HG03460 (cell line): ENCODE data around the gene KIF1B.
"Not testable (repeated sequence)": the region's sequence is repeated elsewhere in the genome, so short reads cannot be mapped to it uniquely, and the experiment has no call there.

Experiments
- ATAC-seq: cut with Tn5 transposase; IDR thresholded peaks from one replicate; pipeline ENCODE4 v1.9.1; 2021; ENCODE audit not compliant: unreplicated experiment

KIF1B gene

DNA sequence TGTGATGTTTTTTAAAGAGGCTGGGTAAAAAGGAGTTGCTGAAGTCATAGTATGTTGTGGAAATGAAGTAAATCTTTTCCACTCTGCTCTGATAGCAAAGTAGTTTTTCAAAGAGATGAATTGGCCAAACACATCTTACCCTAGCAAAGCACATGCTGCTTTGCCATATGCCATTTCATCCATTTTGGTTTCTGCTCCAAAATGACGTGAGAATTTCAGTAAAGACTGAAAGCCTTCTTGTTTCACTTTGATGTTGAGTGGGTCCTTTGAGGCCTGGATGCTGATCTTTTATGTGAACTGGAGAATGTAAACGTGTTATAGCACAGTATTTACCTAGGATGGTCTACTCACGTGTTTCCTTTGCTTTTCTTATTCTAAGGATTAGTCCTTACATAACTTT, 115.2 kb downstream of the KIF1B start:
- ATAC-seq: no peak

DNA sequence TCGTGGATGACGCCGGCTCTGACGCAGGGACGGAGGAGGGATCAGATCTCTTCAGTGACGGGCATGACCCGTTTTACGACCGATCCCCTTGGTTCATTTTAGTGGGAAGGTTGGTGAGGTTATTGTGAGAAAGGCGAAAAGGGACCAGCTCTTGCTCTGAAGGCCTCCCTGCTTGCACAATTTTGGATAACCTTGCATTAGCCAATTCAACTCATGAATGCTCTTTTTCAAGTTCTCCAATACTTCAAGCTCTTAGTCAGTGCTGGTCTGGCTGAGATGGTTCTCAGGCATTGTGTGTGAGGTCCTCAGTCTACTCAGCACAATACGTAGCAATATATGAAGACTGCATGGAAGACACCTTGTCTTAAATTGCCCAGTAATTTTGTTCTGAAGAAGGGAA, 115.9 kb downstream of the KIF1B start:
- no peak for ATAC-seq

DNA sequence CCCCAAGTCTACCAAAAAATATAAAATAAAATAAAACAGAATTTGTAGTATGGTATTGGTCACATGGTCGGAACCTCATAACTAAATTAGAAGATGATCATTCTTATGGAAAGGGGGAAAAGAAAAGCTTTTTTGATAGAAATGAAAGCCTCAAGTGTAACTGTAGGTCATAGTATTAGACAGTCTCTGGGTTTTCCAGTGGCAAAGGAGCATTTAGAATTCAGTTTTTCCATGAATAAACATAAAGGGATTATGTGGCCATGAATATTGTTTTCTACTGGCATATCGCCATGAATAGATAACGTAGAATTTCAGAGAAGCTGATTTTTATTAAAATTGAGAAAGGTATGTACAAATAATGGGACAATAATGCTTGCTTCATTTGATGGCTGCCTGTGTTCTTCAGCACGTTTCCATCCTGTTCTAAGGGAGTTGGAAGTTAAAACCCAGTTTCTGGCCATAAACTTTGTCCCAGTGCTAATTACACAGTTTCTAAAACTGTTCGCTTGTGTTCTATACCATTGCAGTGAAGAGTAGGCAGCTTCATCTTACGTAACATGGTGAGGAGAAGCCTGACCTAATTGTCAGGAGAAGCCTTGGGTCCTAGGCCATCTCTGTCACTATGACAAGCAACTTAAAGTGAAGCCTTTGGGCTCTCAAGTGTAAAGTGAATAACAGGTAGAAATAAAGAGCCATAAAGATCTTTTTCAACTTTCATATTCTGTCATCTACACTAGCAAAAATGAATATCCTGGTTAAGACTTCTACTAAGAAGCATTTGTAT, 118.0 kb downstream of the KIF1B start:
- no peak for ATAC-seq

DNA sequence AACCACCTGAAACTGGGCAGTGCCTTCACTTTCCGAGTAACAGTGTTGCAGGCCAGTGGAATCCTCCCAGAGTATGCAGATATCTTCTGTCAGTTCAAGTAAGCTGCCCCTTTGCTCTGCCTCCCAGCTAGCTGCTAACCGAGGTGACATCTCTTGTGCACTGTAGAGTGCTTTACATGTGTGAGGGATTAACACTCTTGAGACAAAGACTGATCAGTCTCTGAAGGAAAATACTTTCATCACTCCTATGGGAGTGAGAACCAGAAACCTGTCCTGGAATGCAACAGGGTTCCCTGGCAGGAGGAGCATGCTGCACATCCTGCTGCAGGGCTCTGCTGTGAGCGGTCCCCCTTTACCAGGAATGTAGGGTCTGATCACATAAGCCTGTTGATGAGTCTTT, 127.1 kb downstream of the KIF1B start:
- no peak for ATAC-seq

DNA sequence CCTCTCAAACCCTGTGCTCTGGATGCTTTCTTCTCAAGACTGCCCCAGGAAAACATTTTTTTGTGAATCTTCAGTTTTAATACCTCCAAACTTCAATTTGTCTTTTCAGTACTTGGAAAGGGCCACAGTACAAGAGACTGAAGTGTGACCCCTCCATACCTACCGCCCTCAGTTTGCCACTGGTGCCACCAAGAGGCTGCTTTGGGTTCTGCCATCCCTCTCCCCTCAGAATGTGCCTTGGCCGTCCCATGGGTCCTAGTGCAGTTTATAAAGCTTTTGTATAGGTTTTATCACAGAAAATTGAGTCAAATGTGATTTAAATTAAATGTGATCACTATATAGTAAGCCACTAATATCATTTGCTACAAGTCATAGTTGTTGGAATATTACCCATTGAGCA, 127.7 kb downstream of the KIF1B start:
- ATAC-seq: no peak

DNA sequence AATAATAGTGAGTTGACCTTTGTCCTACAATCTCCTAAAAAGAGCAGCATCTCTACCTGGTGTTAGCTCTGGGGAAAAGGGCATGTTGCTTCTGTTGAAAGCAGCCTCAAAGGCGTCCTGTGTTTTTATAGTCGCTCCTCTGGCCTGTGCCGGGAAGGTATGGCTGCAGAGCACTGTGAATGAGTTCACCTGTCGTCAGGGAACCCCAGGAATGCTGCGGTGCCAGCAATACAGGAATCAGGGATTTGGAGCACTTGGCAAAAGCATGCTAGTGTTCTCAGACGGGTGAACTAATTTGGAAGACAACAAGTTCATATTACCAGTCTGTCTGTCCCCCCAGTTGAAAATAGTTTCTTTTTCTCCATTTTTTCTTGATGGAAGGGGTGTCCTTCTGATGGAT, 128.2 kb downstream of the KIF1B start:
- no peak for ATAC-seq

DNA sequence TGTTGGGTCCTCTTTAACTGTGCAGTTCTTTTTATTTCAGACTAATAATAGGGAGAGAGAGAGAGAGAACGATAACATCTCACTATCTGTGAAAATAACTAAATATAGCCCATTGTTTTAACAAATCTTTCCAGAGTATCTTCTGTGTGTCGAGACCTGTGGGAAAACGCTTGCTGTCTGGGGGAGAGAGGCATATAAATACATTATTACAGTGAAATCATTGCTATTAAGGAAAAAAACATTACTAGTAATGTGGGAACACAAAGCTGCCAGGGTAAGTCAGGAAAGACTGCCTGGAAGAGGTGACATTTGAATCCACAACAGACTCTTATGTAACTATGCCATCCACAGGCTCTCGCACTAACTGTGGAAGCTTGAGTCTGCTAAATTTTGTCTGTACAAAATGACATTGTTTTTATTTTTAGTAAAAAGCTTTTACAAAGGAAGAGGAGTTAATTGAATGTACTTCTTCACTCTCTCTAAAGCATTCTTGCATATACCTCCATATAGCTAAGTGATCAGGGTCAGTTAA, 128.7 kb downstream of the KIF1B start:
- no peak for ATAC-seq

DNA sequence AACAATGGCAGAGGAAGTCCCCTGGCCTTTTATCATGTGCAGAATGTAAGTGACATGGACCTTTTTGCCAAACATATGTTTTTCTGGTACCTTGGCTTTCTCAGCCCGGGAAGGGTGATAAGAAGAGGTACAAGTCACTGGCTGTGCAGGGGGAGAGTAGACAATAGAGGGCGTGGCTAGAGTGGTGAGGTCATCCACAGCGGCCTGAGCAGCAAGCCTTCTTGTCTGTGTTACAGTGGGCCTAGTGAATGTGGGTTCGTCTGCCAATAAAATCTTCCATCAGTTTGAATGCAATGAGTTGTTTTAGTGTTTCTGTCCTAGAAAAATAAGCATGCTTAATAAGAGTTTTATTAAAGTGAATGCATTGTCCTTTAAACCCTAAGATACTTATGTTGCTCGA, 129.4 kb downstream of the KIF1B start:
- ATAC-seq: no peak

DNA sequence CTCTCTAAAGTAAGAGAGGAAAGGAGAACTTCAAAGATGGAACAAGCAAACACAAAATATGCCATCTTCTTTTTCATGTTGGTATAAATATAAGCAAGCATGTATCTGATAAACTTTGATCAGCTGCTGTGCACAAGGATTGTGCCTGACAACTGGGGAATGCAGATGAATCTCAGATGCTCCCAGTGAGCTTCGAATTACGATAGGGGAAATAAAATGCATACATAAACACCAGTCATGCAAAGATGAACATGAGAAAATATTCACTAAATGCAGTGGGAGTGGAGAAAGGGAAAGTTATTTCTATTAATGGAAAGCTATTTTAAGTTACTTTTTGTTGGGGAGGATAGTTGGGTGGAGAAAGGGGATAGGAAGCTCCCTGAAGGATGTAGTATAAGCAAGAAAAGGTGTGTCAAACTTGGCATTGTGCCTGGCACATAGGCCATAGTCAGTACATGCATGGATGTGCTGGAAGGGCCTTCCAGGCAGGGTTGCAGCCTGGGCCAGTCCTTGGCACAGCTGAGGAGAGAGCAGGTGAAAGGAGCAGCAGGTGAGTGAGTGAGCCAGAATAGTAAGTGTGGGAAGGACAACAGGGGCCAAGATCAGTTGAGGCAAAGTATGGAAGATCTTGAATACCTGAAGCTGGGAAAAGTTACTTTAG, 130.7 kb downstream of the KIF1B start:
- no peak for ATAC-seq

DNA sequence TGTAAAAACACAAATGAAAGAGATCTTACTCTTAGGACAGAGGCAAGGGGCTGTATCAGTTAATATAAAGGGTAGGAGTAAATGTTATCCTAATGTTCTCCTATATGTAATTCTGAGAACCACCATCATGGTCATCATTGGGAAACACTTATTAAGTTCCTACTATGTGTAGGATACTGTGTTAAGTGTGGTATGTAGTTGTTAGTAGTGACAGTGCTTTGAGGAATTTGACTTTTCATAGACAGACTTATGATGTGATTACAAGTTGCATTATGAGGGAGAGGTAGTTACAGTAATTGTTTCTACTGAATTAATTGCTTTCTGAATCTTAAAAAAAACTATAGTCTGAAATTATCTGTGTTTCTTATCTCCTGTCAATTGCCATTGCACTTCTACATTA, 136.7 kb downstream of the KIF1B start:
- ATAC-seq: no peak

DNA sequence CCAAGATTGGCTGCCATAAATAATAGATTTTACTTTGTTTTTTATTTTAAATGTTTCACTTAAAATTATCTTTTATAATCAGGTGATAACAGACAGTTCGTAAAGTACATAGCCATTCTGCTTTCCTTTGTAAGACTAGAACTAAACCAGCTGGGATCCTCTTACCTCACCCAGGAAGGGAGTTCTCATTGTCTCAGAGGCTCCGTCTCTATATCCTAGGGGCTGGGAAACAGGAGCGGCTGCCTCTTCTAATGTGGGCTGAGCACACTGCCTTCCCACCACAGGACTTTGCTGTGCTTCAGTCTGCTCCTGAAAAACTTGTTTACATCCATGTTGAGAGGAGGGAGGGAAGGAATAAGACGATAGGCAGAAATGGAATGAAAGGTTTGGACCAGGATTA, 142.9 kb downstream of the KIF1B start:
- no peak for ATAC-seq

DNA sequence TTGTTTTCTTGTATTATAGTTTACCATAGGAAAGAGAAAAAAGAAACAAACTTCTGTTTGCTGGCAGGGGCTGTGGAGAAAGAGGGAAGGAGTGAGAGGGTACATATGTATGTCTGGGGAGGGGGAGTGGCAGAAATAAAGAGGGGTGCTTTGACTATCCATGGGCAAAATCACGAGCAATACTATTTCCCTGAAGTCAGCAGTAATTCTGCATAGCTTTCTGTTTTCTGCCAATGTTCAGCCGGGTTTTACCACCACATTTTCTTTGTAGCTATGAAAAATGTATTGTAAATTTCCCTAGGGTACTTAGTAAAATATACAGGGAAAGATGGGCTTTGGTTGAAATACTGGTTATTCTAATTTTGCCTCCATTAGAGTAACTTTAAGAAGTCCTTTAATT, 143.3 kb downstream of the KIF1B start:
- no peak for ATAC-seq

DNA sequence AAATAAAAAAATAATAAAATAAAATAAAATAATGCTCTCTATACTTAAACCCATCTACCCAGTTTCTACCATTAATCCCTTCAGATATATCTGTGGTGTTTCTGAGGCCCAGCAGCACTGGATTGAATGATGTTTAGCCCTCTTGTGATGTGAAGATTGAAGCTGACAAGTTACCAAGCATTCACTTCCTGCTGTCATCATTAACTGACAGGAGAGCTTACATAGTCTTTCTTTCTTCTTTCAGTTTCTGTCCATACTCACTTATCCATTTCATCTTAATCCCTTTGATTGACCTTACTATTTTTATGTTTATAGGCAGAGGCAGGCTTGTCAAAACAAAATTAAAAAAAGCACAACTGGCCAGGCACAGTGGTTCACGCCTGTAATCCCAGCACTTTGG, 149.7 kb downstream of the KIF1B start:
- ATAC-seq: no peak

DNA sequence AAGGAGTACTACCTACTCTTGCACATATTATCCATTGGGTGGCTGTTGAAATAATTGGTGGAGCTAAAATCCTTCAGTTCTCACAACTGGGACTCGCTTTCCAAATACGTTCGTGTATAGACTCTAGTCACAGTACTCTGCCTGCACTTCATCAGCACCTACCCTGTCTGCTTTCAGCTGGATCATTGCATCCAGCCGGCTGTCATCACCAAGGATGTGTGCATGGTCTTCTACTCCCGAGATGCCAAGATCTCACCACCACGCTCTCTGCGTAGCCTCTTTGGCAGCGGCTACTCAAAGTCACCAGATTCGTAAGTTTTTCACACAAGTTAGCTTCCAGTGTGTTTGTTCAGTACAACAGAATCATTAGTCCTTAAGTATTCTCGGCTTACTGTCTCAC, 151.1 kb downstream of the KIF1B start:
- no peak for ATAC-seq

DNA sequence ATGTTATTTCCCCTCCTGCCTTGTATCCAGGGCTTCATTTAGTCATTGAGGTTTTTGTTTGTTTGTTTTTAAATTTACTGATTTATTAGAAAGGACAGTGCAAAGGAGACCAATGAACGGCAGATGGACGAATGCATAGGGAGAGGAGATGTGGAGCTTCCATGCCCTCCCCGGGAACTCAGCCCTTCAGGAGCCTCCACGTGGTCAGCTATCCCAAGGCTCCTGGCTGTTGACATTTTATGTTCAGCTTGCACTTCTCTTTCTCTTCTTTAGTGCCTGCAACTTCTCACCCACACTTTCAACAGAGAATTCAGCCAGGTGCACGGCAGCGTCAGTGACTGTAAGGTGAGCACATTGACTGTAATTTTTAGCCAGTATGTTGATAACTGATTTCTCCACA, 157.8 kb downstream of the KIF1B start:
- ATAC-seq: no peak

DNA sequence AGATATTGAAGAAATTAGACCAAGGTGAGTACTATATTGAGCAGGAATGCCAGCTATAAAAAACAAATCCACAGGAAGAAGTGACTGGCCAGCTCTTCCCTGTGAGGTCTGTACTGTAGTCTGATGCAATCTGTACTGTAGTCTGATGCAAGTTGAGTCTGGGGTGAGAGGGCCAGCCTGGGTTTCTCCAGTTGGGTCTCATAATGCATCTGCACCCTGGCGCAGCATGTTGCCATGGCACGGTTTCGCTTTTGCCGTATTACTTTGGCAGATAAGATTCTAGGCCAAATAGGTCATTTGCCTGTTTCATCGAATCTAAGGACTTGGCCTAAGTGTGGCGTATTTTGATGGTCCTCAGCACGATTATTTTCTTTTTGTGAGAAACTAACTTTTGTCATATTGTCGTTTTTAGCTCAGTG, 164.1 kb downstream of the KIF1B start:
- ATAC-seq: no peak

DNA sequence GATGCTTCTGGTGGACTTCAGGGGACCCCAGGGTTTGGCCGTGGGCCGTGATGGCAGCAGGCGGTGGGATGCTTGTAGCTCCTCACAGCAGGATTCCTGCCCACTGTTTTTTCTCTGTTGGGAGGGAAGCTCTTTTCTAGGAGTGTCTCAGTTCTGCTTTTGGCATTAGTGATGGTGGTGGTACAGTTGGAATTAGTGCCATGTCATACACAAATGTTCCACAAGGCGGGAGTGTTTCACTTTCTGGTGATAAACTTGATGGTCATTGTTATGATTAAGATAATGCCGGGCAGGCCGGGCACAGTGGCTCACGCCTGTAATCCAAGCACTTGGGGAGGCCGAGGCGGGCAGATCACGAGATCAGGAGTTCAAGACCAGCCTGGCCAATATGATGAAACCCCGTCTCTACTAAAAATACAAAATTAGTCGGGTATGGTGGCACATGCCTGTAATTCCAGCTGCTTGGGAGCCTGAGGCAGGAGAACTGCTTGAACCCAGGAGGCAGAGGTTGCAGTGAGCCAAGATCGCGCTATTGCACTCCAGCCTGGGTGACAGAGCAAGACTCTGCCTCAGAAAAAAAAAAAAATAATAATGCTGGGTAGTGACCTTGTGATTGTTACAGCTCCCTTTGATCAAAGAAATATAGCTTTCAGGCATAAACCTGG, 167.1 kb downstream of the KIF1B start:
- not testable (repeated sequence) for ATAC-seq

DNA sequence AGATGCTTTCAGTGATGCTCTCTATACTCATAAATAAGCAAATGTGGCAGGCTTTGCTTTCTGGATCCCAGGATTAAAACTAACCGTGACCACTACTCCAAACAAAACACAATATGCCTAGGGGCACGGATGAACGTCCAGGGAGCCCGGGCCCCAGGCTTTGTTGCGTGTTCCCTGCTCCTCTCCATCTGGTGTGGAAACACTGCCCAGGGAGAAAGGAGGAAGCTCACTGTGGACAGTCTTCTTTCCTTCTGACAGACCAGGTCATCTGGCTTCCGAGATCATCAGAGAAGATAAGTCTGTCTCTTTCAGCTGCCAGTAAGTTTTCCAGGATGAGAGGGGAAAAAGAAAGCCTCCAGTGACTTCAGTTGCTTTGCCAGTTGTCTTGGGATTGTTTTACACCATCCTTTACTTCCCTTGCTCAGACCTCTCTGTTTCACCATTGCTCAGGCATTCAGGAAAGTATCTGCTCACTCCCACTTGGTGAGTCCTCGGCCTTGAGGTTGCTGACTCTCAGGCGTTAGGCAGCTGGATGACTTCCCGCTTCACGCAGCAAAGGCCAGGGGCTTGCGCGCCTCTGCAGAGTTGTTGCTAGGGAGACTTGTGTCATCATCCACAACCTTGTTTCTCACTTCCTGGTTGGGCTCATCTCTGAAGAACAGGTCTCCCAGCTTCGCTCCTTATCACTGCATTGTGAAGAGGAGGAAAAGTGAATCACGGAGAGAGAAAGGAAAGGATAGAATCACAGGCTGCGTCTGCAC, 167.9 kb downstream of the KIF1B start:
- ATAC-seq: no peak

DNA sequence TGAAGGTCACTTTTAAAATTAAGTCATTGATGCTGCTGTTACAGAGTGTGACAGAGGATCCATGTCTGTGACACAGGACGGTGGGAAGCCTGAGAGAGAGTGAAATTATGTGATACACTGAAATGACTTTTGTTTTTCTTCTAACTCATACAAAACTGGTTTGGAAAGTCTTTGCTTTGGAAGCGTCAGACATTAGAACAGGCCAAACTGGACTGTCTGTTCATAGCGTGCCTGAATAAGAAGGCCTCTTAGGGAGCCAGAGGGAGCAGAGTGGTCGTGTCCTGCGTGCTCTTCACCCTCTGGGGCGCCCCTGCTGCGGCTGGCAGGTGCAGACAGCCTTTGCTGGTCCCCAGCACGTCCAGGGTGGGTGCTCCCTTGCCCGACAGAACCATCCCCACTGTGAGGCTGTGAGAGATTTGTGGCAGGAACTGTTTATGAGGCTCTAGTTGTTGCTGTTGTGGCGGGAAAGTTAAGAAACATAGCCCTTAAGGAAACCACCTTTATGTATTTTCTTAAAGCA, 168.8 kb downstream of the KIF1B start:
- ATAC-seq: no peak

DNA sequence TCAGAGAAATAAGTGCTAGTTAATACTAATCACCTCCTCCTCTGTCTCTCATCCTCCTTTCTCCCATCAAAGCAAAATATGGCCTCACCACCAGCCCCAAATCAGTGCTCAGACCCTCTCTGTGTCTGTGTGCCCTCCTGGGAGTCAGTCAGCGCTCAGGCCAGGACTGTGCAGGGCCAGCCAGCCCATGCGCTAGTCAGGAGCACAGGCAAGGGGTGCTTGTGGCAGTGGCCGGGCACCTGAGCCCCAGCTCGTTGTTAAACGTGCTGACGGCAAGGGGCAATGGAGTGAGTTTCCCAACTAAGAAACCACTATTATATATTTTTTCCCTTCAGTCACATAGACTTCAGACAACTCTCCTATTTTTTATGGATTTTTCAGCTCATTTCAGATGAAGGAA, 169.3 kb downstream of the KIF1B start:
- ATAC-seq: no peak
